ENCODE data around the gene AKNA.

AKNA gene

DNA sequence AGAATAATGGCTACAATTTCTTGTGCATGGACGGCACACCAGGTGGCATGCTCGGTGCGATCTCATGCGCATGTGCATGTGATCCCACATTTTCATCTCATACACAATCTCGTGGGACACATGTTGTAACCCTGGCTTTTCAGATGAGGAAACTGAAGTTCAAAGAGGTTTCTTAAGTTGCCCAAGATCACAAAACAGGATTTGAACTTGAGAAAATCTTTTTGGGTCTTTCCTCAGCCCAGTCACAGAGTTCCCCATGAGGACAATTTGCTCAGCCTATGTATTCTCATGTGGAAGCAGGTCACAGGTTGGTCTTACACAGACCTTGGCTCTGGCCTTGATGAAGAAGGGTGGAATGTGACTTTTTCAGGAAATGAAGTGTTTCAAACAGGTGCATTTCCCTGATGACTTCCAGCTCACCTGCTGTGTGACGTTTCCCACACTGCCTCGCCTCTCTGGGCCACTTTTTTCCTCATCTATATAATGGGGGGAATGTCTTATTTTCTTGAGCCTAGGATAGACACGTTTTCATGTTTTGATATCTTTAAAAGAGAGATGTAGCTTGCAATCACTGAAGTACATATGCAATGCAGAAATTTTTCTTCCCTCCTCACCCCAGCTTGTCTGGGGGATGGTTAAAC is 71.9 kb downstream of the AKNA start:
- ChIA-PET POLR2A (ENCODE audit: low non-redundant PET) (no interaction called here), CTCF (interaction anchor here (0.6 to 1.5 kb wide), 2 partner anchors 161 to 508 kb away, joined by 4 to 5 read pairs; partner anchors contain the start of gene COL27A1)
- TF ChIP-seq, protein P1, sequence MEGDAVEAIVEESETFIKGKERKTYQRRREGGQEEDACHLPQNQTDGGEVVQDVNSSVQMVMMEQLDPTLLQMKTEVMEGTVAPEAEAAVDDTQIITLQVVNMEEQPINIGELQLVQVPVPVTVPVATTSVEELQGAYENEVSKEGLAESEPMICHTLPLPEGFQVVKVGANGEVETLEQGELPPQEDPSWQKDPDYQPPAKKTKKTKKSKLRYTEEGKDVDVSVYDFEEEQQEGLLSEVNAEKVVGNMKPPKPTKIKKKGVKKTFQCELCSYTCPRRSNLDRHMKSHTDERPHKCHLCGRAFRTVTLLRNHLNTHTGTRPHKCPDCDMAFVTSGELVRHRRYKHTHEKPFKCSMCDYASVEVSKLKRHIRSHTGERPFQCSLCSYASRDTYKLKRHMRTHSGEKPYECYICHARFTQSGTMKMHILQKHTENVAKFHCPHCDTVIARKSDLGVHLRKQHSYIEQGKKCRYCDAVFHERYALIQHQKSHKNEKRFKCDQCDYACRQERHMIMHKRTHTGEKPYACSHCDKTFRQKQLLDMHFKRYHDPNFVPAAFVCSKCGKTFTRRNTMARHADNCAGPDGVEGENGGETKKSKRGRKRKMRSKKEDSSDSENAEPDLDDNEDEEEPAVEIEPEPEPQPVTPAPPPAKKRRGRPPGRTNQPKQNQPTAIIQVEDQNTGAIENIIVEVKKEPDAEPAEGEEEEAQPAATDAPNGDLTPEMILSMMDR (conservative IDR thresholded peaks at IDR 0.05; ENCODE audit: low read depth): no peak
- no peak overlapping the region for H3K27ac ChIP-seq
- no peak for DNase-seq (ENCODE audit: low spot score)

DNA sequence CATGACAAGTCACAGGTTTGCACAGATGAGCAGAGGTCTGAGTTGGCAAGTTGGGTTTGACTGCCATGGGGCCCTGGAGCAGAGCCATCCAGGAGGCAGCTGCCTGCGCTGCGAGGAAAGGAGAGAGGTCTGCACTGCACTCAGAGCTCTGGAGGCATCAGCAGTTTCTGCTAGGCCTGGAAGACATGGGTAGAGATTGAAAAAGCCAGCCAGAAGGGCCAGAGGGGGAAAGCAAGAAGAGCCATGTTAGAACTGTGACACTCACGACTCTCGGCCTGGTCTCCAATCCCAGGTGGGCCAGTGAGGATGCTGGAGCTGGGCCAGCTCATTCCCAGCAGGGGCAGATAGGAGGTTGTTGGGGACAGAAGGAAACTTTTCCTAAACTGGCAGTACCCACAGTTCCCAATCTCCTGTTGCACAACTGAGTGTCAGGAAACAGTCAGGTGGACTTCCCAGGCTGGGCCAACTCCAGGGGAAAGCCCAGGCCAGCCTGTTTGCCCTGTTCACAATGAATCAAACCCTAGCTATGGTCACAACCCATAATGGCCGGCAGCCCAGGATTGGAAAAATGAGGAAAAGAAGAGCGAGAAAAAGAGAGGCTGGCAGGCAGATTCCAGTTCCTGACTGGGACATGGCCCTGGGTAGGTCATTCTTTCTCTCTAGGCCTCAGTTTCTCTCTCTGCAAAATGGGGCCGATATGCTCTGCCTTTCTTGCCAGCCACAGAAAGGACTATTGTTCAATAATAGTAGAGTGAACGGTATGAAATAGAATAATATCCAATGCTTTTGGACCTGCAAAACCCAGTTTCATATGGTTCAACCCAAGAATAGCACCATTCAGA is 72.7 kb downstream of the AKNA start:
- ChIA-PET POLR2A (ENCODE audit: low non-redundant PET) (no interaction called here), CTCF (interaction anchor here (0.6 to 1.6 kb wide), 4 partner anchors 24 to 507 kb away, joined by 3 to 6 read pairs (median 4); no protein-coding TSS in a partner anchor)
- TF ChIP-seq, protein P1 (conservative IDR thresholded peaks at IDR 0.05; ENCODE audit: low read depth): no peak
- no peak for DNase-seq (ENCODE audit: low spot score)
- no peak overlapping the region for H3K27ac ChIP-seq

DNA sequence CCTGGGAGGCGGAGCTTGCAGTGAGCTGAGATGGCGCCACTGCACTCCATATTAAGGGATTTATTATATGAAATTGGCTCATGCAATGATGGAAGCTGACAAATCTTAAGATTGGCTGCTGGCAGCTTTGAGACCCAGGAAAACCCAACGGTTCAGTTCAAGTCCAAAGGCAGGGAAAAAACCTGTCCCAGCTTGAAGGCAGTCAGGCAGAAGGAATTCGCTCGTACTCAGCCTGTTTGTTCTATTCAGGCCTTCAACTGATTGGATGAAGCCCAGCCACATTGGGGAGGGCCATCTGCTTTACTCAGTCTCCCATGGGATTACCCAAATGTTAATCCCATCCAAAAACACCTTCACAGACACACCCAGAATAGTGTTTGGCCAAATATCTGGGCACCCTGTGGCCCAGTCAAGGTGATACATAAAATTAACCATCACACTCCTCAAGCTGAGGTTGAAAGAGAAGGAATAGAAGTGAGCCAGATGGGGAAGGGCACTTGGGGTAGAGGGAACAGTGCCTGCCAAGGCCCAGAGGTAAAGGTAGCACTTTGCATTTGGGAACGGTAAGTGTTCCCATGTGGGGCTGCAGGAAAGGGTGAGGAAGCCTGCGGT is 73.4 kb downstream of the AKNA start:
- H3K27ac ChIP-seq: no peak overlapping the region
- CTCF ChIA-PET: interaction anchor here (0.8 to 1.6 kb wide), 4 partner anchors 23 to 206 kb away, joined by 3 to 6 read pairs (median 4); no protein-coding TSS in a partner anchor
- TF ChIP-seq, protein P1 (conservative IDR thresholded peaks at IDR 0.05; ENCODE audit: low read depth): no peak
- POLR2A ChIA-PET (ENCODE audit: low non-redundant PET): no interaction called here
- no peak for DNase-seq (ENCODE audit: low spot score)

DNA sequence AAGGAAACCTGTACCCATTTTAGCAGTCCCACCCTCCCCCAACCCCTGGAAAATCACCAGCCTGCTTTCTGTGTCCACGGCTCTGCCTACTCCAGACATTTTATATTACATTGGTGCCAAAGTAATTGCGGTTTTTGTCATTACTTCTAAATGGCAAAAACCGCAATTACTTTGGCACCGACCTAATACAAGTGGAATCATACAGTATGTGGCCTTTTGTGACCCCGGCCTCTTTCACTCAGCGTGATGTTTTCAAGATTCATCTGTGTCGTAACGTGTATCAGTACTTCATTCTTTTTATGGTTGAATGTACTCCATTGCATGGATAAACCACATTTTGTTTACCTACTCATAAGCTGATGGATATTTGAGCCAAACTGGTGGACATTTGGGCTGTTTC is 74.6 kb downstream of the AKNA start:
- TF ChIP-seq, protein P1 (conservative IDR thresholded peaks at IDR 0.05; ENCODE audit: low read depth): no peak
- POLR2A ChIA-PET (ENCODE audit: low non-redundant PET): no interaction called here
- H3K27ac ChIP-seq: no peak overlapping the region
- no peak for DNase-seq (ENCODE audit: low spot score)
- CTCF ChIA-PET: interaction anchor here (0.7 to 1.6 kb wide), 3 partner anchors 22 to 205 kb away, joined by 3 to 6 read pairs (median 3); no protein-coding TSS in a partner anchor

DNA sequence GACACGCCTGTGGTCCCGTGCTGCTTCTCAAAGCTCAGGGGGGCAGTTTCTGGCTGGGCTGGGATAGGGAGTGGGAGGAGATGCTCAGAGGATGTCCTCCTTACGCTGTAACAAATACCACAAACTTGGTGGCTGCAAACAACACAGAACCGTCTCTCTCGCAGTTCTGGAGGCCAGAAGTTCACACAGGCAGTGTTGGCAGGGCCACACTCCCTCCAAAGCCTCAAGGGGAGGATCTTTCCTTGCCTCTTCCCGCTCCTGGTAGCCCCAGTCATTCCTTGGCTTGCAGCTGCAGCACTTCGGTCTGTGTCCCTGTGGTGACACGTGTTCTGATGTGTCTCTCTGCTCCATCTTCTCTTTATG is 75.3 kb downstream of the AKNA start:
- ChIA-PET CTCF (interaction anchor here (0.7 kb wide), 1 partner anchor 54 kb away, joined by 3 read pairs; no protein-coding TSS in a partner anchor), POLR2A (ENCODE audit: low non-redundant PET) (no interaction called here)
- no peak for DNase-seq (ENCODE audit: low spot score)
- TF ChIP-seq, protein P1 (conservative IDR thresholded peaks at IDR 0.05; ENCODE audit: low read depth): no peak
- H3K27ac ChIP-seq: no peak overlapping the region

Data from RWPE1 (cell line).